HG02973 (cell line): ENCODE results near the gene CENPS.

Experiments
- ATAC-seq: cut with Tn5 transposase; IDR thresholded peaks from one replicate; pipeline ENCODE4 v1.9.1; 2021; ENCODE audit warnings: moderate library complexity; ENCODE audit not compliant: unreplicated experiment

Gene CENPS

GRCh38 chr1:10489291-10490055 is 59.2 kb downstream of the CENPS start:
- no peak for ATAC-seq

- ATAC-seq: no peak
Observed at GRCh38 chr1:10490286-10490970, 60.2 kb downstream of the CENPS start.
